PC-9 (cell line): ENCODE measurements around the gene EVL.

ENCODE experiments used
- CTCF ChIP-seq: fragments of 200-600 bp; sonication (generic); conservative IDR thresholded peaks from 2 replicates; pipeline ENCODE4 v1.6.1; 2017; ENCODE audit warnings: mixed run types, antibody characterized with exemption, mild to moderate bottlenecking, moderate library complexity
- EZH2 ChIP-seq: fragments of 200-600 bp; sonication (generic); IDR thresholded peaks from 2 replicates; pipeline ENCODE4 v1.8.0; 2017; ENCODE audit warnings: antibody characterized with exemption, low read depth

DNA sequence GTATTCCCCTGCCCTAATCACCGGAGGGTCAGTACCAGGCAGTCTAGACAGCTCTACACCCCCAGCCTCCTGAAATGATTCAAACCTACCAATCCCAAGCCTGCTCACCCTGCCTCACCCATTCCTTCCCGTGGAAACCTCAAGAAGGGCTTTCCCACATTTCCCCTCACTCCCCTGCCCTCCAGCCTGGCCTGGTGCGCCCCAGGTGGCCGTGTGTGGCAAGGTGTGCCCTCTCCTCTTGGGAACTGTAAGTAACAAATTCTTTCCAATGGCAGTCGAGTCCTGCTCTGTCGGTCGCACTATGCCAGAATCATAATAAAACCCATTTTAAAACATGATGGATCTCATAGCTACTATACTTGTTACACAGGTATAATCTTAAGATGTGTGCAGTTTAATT is 108.1 kb downstream of the EVL start:
- TF ChIP-seq CTCF (no peak), EZH2 (no peak)
